Measurements from ENCODE around the gene TOMM22.
"Not testable (repeated sequence)": the region's sequence is repeated elsewhere in the genome, so short reads cannot be mapped to it uniquely, and the experiment has no call there.

The TOMM22 gene

GRCh38 chr22:38644245-38644644 is 37.5 kb upstream of the TOMM22 start:
- H3K4me1 ChIP-seq (ENCODE audit: control insufficient read depth, insufficient read depth, low read length); CTCF ChIA-PET; H3K4me3 ChIP-seq (ENCODE audit: low read depth, low read length); H3K27ac ChIP-seq (ENCODE audit: extremely low read depth, low read depth, low read length); H3K9me3 ChIP-seq (ENCODE audit: control insufficient read depth, insufficient read depth, low read depth, low read length): not testable (repeated sequence)
- H3K36me3 ChIP-seq (ENCODE audit: control insufficient read depth in 2 of 2, insufficient read depth in 1 of 2, low read length in 2 of 2): peaks cover 4 to 29% of the 10 kb centered on the region in 2 experiments; a peak in 2 of 3 replicates
- TF ChIP-seq SCRT1 (tag by site-specific recombination; IDR thresholded peaks at IDR 0.05; ENCODE audit: borderline replicate concordance): peak; percentile 70
- POLR2A ChIA-PET: interaction anchor here (0.7 kb wide), 1 partner anchor 330 kb away, joined by 5 read pairs; no protein-coding TSS in a partner anchor

GRCh38 chr22:38645430-38645829 is 36.3 kb upstream of the TOMM22 start:
- Histone ChIP-seq H3K4me3 (ENCODE audit: low read depth, low read length) (no peak overlapping the region), H3K27ac (ENCODE audit: extremely low read depth, low read depth, low read length) (no peak overlapping the region), H3K36me3 (ENCODE audit: control insufficient read depth in 2 of 2, insufficient read depth in 1 of 2, low read length in 2 of 2) (peaks cover 4 to 31% of the 10 kb centered on the region in 2 experiments; a peak in 2 of 3 replicates), H3K9me3 (ENCODE audit: control insufficient read depth, insufficient read depth, low read depth, low read length) (no peaks in the 10 kb centered on the region), H3K4me1 (ENCODE audit: control insufficient read depth, insufficient read depth, low read length) (no peaks in the 10 kb centered on the region)
- TF ChIP-seq ZNF658 (tag by site-specific recombination; IDR thresholded peaks at IDR 0.05) (no peak), ZNF175 (tag by site-specific recombination; IDR thresholded peaks at IDR 0.05) (no peak), ZNF274 (IDR thresholded peaks at IDR 0.05; ENCODE audit: low read length) (no peak), ZNF274 (tag by site-specific recombination; IDR thresholded peaks at IDR 0.05; ENCODE audit: borderline replicate concordance) (no peak), ZNF473 (tag by site-specific recombination; IDR thresholded peaks at IDR 0.05) (no peak), ZNF132 (tag by site-specific recombination; IDR thresholded peaks at IDR 0.05; ENCODE audit: borderline replicate concordance) (no peak), ZNF561 (tag by site-specific recombination; IDR thresholded peaks at IDR 0.05; ENCODE audit: borderline replicate concordance) (no peak), GLIS1 (tag by site-specific recombination; IDR thresholded peaks at IDR 0.05) (no peak), ZNF155 (tag by site-specific recombination; IDR thresholded peaks at IDR 0.05) (no peak), SALL2 (tag by site-specific recombination; IDR thresholded peaks at IDR 0.05; ENCODE audit: borderline replicate concordance) (no peak), PRDM6 (tag by site-specific recombination; IDR thresholded peaks at IDR 0.05) (no peak), ZNF416 (tag by site-specific recombination; IDR thresholded peaks at IDR 0.05) (no peak), ZNF311 (tag by site-specific recombination; IDR thresholded peaks at IDR 0.05; ENCODE audit: borderline replicate concordance) (no peak), ZNF202 (tag by site-specific recombination; IDR thresholded peaks at IDR 0.05; ENCODE audit: borderline replicate concordance) (no peak)
- POLR2A ChIA-PET: no interaction called here
- CTCF ChIA-PET: no interaction called here

- CTCF ChIA-PET: no interaction called here
- TF ChIP-seq ZNF449 (tag by site-specific recombination; IDR thresholded peaks at IDR 0.05): peak; percentile 97
- 0 out of 2 replicates have a peak, but pooled peaks have one; percentile 34 for TF ChIP-seq ATF2 (tag by site-specific recombination; IDR thresholded peaks at IDR 0.05; ENCODE audit: low read depth)
- 0 out of 2 replicates have a peak, but pooled peaks have one; percentile 26 for TF ChIP-seq ZBTB17 (tag by site-specific recombination; IDR thresholded peaks at IDR 0.05)
- no peak for TF ChIP-seq ZNF654 (tag by site-specific recombination; IDR thresholded peaks at IDR 0.05; ENCODE audit: low read depth)
- peak; percentile 34; the same call in 1 of the 2 replicates for TF ChIP-seq GFI1B (tag by site-specific recombination; IDR thresholded peaks at IDR 0.05)
- TF ChIP-seq GLIS1 (tag by site-specific recombination; IDR thresholded peaks at IDR 0.05): peak; percentile 41; the same call in 1 of the 2 replicates
- TF ChIP-seq ZNF341 (tag by site-specific recombination; IDR thresholded peaks at IDR 0.05; ENCODE audit: low read depth): no peak
- no peak overlapping the region for H3K4me3 ChIP-seq (ENCODE audit: low read depth, low read length)
- H3K36me3 ChIP-seq (ENCODE audit: control insufficient read depth in 2 of 2, insufficient read depth in 1 of 2, low read length in 2 of 2): peaks cover 4 to 17% of the 10 kb centered on the region in 2 experiments; a peak in 2 of 3 replicates
- H3K9me3 ChIP-seq (ENCODE audit: control insufficient read depth, insufficient read depth, low read depth, low read length): no peaks in the 10 kb centered on the region
- H3K27ac ChIP-seq (ENCODE audit: extremely low read depth, low read depth, low read length): no peak overlapping the region
- no peaks in the 10 kb centered on the region for H3K4me1 ChIP-seq (ENCODE audit: control insufficient read depth, insufficient read depth, low read length)
- POLR2A ChIA-PET: interaction anchor here (1.0 kb wide), 1 partner anchor 49 kb away, joined by 3 read pairs; no protein-coding TSS in a partner anchor
Measured at GRCh38 chr22:38649841-38650522, 31.8 kb upstream of the TOMM22 start.

All from HEK293 (cell line).